SJSA1 (cell line): ENCODE data around the gene ZNF507. TPM values are rescaled to one million over a fixed set of nuclear protein-coding genes. Genes with fewer than 3 reads are reported as not detected.
A peak's percentile ranks its signal among the peaks of the same experiment; 100 is the strongest.

ENCODE experiments used
- DNase-seq, 2 experiments: peaks; one replicate each; pipeline ENCODE4 v3.0.0-alpha.2; 2015 to 2020; ENCODE audit warnings: low spot score in 2 of 2, low read depth in 1 of 2
- H3K27ac ChIP-seq: fragments of 250-450 bp; sonication (Bioruptor Pico); 2 replicates; pipeline ENCODE4 v1.5.1; 2020; ENCODE audit warnings: mild to moderate bottlenecking, moderate library complexity
- H3K27me3 ChIP-seq: fragments of 250-450 bp; sonication (Bioruptor Pico); replicated peaks from 2 replicates; pipeline ENCODE4 v1.5.1; 2020; ENCODE audit warnings: mild to moderate bottlenecking, moderate library complexity
- H3K36me3 ChIP-seq: fragments of 250-450 bp; sonication (Bioruptor Pico); 2 replicates; pipeline ENCODE4 v1.5.1; 2020; ENCODE audit warnings: mild to moderate bottlenecking
- H3K4me1 ChIP-seq: fragments of 250-450 bp; sonication (Bioruptor Pico); replicated peaks from 2 replicates; pipeline ENCODE4 v1.6.1; 2021; ENCODE audit warnings: mild to moderate bottlenecking
- H3K4me3 ChIP-seq: fragments of 250-450 bp; sonication (Bioruptor Pico); 2 replicates; pipeline ENCODE4 v1.5.1; 2020; ENCODE audit warnings: mild to moderate bottlenecking
- H3K9me3 ChIP-seq: fragments of 250-450 bp; sonication (Bioruptor Pico); replicated peaks from 2 replicates; pipeline ENCODE4 v1.5.1; 2020; ENCODE audit warnings: mild to moderate bottlenecking
- total RNA-seq: library from RNA; depleted of rRNA; stranded (reverse); fragments of >200 nt; shearing (Covaris generic); gene quantifications from 2 replicates; pipeline ENCODE4 v1.2.3, GENCODE V29; 2014; rRNA removed

ZNF507 gene
- 7.0 and 8.1 TPM in 2 replicates for total RNA-seq

DNA sequence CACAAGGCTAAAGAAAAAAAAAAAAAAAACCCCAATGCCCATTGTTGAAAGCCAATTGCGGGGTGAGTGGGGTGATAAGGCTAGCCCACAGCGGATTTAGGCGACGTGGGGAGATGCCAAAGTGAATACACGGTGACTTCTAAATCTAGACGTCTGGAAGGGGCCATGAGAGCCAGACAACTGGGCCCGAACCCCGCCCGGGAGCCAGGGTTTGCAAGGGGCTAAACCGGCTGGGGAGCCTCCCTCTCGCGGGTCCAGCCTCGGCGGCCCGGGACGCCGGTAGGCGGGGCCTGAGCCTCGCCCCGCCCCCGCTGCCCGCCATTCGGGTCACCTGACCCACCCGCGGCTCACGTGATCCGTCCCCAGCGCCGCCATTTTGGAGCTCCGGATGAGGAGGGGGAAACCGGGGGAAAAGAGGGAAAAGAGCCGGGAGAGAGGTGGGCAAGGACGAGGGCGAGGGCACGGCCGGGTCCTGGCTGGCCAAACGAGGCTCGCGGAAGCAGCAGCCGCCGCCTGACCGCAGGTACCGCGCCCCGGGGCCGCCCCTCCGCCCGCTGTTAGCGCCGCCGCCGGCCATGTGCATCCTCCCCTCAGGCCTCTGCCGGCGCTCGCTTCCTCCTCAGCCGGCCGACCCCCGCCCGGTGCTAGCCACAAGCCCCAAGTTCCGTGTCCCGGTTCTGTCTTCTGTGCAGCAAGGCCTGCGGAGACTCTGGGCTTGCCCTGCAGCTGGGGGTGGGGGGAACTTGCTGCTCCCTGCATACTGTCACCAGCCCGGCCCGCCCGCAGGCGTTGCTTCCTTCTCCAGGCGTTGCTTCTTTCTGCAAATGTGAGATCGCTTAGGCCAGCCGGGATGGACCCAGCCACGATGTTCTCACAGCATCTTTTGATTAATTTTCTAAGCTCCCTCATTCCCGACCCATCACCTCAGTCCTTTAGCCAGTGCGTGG, at the start of gene ZNF507:
Gene ZNF507 (plus strand): TSS at position 350 of the 947 bp plus-strand sequence. CDS start 7,221 bp downstream, outside the sequence.
- H3K9me3 ChIP-seq = no peaks in the 10 kb centered on the region
- H3K27ac ChIP-seq = peak within 1 kb of the TSS; percentile 67
- peaks cover 35% of the 10 kb centered on the region for H3K36me3 ChIP-seq
- peaks cover 24% of the 10 kb centered on the region for H3K4me1 ChIP-seq
- peak within 1 kb of the TSS; percentile 89 for H3K4me3 ChIP-seq
- H3K27me3 ChIP-seq = no peaks in the 10 kb centered on the region
- DNase-seq = peak; percentile 84 to 89

DNA sequence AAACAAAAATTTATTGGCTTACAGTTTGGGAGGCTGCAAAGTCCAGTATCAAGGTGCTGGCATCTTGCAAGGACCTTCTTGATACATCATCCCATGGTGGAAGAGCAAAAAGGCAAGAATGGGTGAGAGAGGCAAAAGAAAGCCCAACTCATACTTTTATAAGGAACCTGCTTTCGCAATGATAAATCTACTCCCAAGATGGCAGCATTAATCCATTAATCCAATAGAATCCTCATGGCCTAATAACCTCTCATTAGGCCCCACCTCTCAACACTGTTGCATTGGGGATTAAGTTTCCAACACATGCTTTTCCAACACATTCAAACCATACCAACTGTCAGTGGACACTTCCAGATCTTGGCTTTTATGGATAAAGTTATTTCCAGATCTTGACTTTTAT, 48.7 kb upstream of the ZNF507 start:
- H3K27me3 ChIP-seq = no peaks in the 10 kb centered on the region
- DNase-seq = no peak
- H3K36me3 ChIP-seq = no peaks in the 10 kb centered on the region
- H3K4me1 ChIP-seq = no peaks in the 10 kb centered on the region
- peaks cover 3% of the 10 kb centered on the region; the same call in 1 of the 2 replicates for H3K9me3 ChIP-seq
- H3K27ac ChIP-seq = no peak overlapping the region
- H3K4me3 ChIP-seq = no peak overlapping the region

DNA sequence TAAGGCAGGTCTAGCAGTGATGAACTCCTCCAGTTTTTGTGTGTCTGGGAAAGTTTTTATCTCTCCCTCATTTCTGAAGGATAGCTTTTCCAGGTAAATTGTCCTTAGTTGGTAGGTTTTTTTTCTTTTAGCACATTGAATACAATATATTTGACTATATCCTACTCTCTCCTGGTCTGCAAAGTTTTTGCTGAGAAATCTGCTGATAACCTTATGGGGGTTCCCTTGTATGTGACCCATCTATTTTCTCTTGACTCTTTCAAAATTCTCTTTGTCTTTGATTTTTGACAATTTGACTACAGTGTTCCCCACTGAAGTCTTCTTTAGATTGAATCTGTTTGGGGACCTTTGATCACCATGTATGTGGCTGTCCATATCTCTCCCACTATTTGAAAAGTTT, 42.6 kb upstream of the ZNF507 start:
- peaks cover 3% of the 10 kb centered on the region; the same call in 1 of the 2 replicates for H3K9me3 ChIP-seq
- H3K27me3 ChIP-seq = no peaks in the 10 kb centered on the region
- H3K36me3 ChIP-seq = no peaks in the 10 kb centered on the region
- DNase-seq = no peak
- H3K4me1 ChIP-seq = no peaks in the 10 kb centered on the region
- no peak overlapping the region for H3K4me3 ChIP-seq
- no peak overlapping the region for H3K27ac ChIP-seq

DNA sequence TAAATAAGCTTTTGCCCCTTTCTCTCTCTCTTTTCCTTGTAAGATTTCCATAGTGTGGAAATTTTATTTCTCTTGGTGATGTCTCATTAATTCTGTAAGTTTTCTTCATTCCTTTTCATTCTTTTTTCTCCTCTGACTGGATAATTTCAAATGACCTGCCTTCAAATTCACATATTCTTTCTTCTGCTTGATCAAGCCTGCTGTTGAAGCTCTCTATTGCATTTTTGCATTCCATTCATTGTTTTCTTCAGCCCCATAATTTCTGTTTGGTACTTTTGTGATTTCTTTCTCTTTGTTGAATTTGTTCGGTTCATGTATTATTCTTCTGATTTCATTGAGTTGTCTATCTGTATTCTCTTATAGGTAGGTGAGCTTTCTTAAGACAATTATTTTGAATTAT, 42.2 kb upstream of the ZNF507 start:
- H3K27me3 ChIP-seq = no peaks in the 10 kb centered on the region
- no peak overlapping the region for H3K4me3 ChIP-seq
- DNase-seq = no peak
- no peak overlapping the region for H3K27ac ChIP-seq
- peaks cover 3% of the 10 kb centered on the region; the same call in 1 of the 2 replicates for H3K9me3 ChIP-seq
- H3K36me3 ChIP-seq = no peaks in the 10 kb centered on the region
- no peaks in the 10 kb centered on the region for H3K4me1 ChIP-seq

DNA sequence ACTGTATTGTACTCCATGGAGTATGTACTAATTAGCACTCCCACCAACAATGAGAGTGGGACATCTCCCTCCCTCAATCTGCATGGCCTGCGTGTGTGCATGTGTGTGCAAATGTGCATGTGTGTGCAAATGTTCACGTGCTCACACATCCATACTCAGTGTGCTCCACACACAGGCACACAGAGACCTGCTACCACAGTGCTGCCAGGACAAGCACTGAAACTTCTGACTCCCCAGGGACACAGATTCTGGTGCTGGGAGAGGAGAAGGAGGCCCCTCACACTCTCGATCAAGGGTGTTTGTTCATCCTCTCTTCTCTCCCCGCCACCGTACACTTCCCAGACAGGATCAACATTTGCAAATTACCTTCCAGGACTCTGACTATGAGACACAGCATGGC, 37.8 kb upstream of the ZNF507 start:
- Histone ChIP-seq H3K9me3 (no peaks in the 10 kb centered on the region), H3K27me3 (no peaks in the 10 kb centered on the region), H3K27ac (no peak overlapping the region), H3K4me1 (no peaks in the 10 kb centered on the region), H3K36me3 (no peaks in the 10 kb centered on the region), H3K4me3 (no peak overlapping the region)
- DNase-seq = no peak

DNA sequence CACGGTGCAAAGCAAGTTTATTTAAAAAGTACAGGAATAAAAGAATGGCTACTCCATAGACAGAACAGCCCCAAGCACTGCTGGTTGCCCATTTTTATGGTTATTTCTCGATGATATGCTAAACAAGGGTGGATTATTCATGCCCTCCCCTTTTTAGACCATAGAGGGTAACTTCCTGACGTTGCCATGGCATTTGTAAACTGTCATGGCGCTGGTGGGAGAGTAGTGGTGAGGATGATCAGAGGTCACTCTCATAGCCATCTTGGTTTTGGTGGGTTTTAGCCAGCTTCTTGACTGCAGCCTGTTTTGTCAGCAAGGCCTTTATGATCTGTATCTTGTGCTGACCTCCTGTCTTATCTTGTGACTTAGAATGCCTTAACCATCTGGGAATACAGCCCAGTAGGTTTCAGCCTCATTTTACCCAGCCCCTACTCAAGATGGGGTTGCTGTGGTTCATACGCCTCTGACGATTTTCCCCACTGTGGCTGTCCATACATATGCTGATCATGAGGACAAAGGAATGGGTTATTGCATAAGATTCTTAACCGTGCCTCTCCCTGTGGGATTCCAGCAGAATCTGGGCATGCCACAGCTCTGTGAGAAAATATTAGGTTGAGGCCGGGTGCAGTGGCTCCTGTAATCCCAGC, 36.9 kb upstream of the ZNF507 start:
- Histone ChIP-seq H3K9me3 (no peaks in the 10 kb centered on the region), H3K4me1 (no peaks in the 10 kb centered on the region), H3K36me3 (no peaks in the 10 kb centered on the region), H3K27me3 (no peaks in the 10 kb centered on the region), H3K4me3 (no peak overlapping the region), H3K27ac (no peak overlapping the region)
- DNase-seq = no peak

DNA sequence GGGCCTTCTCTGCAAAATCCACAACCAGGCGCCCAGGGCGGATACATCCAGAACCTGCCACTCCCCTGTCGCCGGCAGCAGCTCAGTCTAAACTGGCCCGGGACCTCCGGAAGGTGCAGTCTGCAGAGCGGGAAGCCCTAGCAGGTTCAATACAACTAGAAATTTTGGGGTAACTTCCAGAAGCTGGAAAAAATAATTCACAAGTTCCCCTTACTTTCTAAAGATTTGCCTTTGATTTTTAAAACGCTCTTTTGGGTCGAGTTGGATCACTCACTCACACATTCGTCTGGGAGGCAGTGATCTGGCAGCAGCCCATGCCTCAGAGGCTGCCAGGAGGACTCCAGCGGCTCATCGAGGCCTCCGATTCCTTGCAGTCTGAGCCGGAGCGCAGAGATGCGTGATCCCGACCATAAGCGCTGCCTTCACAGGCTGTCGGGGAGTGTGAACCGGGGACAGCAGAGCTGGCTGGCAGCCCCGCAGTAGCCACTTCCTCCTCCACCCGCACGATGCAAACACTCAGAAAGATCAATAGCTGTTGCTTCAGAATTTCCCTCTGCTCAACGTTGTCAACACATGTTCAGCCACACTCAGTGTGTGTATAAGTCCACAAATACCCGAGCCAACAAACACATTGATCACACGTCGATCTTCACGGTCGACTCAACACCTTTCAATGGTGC, 35.6 kb upstream of the ZNF507 start:
- H3K27me3 ChIP-seq = no peaks in the 10 kb centered on the region
- H3K4me3 ChIP-seq = no peak overlapping the region
- H3K36me3 ChIP-seq = no peaks in the 10 kb centered on the region
- no peak overlapping the region for H3K27ac ChIP-seq
- no peak for DNase-seq
- H3K4me1 ChIP-seq = no peaks in the 10 kb centered on the region
- H3K9me3 ChIP-seq = no peaks in the 10 kb centered on the region

DNA sequence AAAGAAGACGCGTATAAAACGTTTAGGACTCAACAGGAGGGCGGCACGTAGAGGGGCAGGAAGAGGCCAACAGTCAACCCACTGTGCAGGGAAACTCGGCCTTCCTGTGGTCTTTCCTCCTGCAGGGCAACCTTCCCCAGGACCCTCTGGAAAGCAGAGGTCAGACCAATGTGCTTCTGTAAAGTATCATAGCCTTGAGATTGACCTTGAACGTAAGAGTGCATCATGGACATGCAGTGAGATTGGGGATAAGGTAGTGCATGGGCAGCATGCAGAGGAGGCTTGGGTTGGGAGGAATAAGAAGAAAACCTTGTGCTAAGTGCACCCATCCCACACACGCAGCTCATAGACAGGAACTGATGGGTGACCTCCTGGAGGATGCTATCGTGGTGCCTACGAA, 34.0 kb upstream of the ZNF507 start:
- DNase-seq = no peak
- no peaks in the 10 kb centered on the region for H3K27me3 ChIP-seq
- H3K4me3 ChIP-seq = no peak overlapping the region
- no peaks in the 10 kb centered on the region for H3K36me3 ChIP-seq
- H3K9me3 ChIP-seq = no peaks in the 10 kb centered on the region
- no peaks in the 10 kb centered on the region for H3K4me1 ChIP-seq
- no peak overlapping the region for H3K27ac ChIP-seq

DNA sequence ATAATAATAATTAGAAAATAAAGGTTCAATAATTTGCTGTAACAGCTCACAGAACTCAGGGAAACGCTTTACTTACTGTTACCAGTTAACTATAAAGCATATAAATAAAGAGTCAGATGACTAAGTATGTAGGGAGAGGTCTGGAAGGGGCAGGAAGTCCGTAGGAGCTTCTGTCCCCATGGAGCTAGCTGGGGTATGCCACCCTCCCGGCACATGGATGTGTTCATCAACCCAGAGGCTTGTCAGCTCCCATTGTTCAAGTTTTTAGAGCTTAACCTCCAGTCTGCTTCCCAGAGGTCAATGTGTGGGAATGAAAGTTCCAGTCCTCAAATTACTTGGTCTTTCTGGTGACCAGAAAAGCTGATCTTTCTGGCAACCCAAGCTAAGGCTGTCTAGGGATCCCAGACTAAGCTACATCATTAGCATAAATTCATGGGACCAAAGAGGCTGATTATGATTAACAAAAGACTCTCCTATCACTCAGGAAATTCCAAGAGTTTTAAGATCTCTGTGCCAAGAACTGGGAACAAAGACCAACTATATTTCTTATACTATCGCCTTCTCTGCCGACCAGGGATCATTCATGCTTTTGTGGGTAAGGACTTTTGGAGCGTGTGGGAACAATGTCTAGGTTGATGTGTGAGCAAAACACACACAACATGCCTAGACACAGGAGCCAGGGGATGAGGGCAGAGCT, 31.7 kb upstream of the ZNF507 start:
- H3K36me3 ChIP-seq = no peaks in the 10 kb centered on the region
- no peaks in the 10 kb centered on the region for H3K9me3 ChIP-seq
- H3K4me3 ChIP-seq = no peak overlapping the region
- 0 out of 2 replicates have a peak, but pooled peaks cover 2% of the 10 kb centered on the region for H3K27me3 ChIP-seq
- H3K4me1 ChIP-seq = no peaks in the 10 kb centered on the region
- no peak for DNase-seq
- H3K27ac ChIP-seq = no peak overlapping the region

DNA sequence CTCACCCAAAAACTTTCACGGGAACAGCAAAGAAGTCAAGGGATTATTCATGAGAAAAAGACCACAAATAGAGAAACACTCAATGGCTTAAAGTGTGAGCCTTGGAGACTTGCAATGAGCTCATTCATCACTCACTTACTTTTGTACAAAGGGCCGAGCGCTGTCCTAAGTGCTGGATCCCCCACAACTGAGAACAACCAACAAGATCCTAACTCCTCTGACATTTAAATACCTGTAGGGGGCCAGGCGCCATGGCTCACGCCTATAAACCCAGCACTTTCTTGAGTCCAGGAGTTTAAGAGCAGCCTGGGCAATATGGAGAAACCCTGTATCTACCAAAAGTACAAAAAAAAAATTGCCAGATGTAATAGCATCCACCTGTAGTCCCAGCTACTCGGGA, 29.4 kb upstream of the ZNF507 start:
- H3K36me3 ChIP-seq = no peaks in the 10 kb centered on the region
- no peak for DNase-seq
- H3K4me1 ChIP-seq = no peaks in the 10 kb centered on the region
- no peak overlapping the region for H3K27ac ChIP-seq
- H3K4me3 ChIP-seq = no peak overlapping the region
- H3K27me3 ChIP-seq = 0 out of 2 replicates have a peak, but pooled peaks cover 2% of the 10 kb centered on the region
- H3K9me3 ChIP-seq = no peaks in the 10 kb centered on the region

DNA sequence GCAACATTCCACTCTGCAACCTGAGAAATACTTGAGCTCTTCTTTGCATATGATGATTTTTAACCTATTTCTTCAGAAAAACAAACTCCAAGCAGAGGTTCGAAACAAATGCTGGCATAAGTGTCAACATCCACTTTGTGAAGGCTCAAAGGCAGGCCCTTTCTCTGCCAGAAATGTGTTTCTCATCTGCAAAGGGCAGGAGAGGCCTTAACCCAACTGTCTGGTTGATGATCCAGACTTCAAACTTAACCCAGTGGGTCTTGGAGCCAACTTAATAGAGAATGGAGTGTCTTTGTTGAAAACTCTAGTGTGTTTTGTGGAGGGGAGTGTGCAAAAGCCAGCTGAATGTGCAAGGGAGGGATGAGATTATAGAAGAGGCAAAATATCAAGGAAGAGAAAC, 28.3 kb upstream of the ZNF507 start:
- no peak overlapping the region for H3K4me3 ChIP-seq
- H3K36me3 ChIP-seq = no peaks in the 10 kb centered on the region
- no peaks in the 10 kb centered on the region for H3K9me3 ChIP-seq
- no peaks in the 10 kb centered on the region for H3K4me1 ChIP-seq
- 0 out of 2 replicates have a peak, but pooled peaks cover 2% of the 10 kb centered on the region for H3K27me3 ChIP-seq
- DNase-seq = no peak
- H3K27ac ChIP-seq = no peak overlapping the region

DNA sequence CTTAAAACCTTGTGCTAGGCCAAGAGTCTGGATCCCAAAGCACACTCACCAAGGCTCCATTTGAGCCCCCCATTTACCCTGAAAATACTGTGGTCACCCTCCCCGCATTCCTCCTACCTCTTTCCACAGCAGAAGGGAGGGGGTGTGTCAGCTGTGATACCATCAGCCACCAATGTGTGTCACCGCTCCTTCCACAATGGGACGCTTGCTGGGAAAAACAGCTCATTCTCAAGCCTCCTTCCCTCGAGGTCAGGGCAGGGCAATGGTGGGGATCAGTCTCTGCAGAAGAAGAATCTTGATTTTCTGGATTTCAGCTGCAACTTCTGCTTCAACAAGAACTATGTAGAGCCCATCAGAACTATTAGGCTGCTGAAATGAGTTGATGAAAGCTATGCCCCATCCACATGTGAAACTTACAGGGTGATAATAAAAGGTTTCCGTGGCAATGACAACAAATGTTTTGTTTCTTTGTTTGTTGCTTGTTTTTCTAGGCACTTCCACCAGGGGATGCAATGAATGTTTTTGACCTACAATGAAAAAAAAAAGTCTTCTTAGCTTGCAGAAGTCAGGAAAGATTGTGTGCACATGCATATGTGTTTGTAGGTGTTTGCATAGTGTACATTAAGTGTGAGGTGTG, 26.4 kb upstream of the ZNF507 start:
- Histone ChIP-seq H3K36me3 (no peaks in the 10 kb centered on the region), H3K27ac (no peak overlapping the region), H3K27me3 (0 out of 2 replicates have a peak, but pooled peaks cover 2% of the 10 kb centered on the region), H3K4me3 (no peak overlapping the region), H3K9me3 (no peaks in the 10 kb centered on the region), H3K4me1 (no peaks in the 10 kb centered on the region)
- peak in 1 of 2 experiments; percentile 24 for DNase-seq

DNA sequence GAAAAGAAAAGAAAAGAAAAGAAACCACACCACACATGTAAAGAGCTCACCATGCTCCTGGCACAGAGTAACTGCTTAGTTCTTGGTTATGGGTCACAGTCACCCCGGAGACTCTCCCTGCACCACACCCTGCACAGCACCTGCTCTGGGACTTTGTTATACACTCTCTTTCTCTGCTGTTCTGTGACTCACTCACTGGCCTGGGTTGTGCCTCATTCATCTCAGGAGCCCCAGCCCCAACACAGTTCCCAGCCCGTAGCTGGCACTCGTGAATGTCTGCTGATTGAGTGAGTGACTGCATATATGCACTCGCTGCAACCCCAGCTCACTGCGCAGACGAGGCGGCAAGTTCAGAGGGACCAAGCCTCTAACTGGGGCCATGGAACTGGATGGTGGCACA, 22.9 kb upstream of the ZNF507 start:
- H3K27me3 ChIP-seq = 0 out of 2 replicates have a peak, but pooled peaks cover 3% of the 10 kb centered on the region
- peaks cover 7% of the 10 kb centered on the region for H3K4me1 ChIP-seq
- no peak overlapping the region for H3K27ac ChIP-seq
- no peaks in the 10 kb centered on the region for H3K36me3 ChIP-seq
- H3K4me3 ChIP-seq = no peak overlapping the region
- no peaks in the 10 kb centered on the region for H3K9me3 ChIP-seq
- no peak for DNase-seq
